Coronary artery (tissue), 2 donors: Measurements from ENCODE around the gene DLK1.

Experiments
- DNase-seq: peaks from one replicate; pipeline ENCODE4 v3.0.0-alpha.2; 2017; ENCODE audit warnings: low spot score
- H3K27ac ChIP-seq, 2 donors: fragments of 200-600 bp; sonication (generic); one replicate each; pipeline ENCODE4 v1.5.1; 2016 to 2019
- H3K4me3 ChIP-seq: fragments of 200-600 bp; sonication (generic); 2 replicates; pipeline ENCODE4 v1.5.1; 2016; ENCODE audit warnings: mild to moderate bottlenecking, moderate library complexity
- CTCF ChIP-seq: fragments of 200-600 bp; sonication (generic); IDR thresholded peaks from one replicate; pipeline ENCODE4 v1.5.1; 2019; ENCODE audit warnings: antibody characterized with exemption

DLK1 gene

GRCh38 chr14:100731846-100732765, 5.4 kb downstream of the DLK1 start:
- no peak for TF ChIP-seq CTCF
- H3K4me3 ChIP-seq: no peak overlapping the region
- H3K27ac ChIP-seq: no peak overlapping the region
- no peak for DNase-seq

GRCh38 chr14:100732766-100733100, 6.0 kb downstream of the DLK1 start:
- Histone ChIP-seq H3K4me3 (no peak overlapping the region), H3K27ac (no peak overlapping the region)
- TF ChIP-seq CTCF: no peak
- no peak for DNase-seq

GRCh38 chr14:100733152-100733850, 6.6 kb downstream of the DLK1 start:
- no peak overlapping the region for H3K4me3 ChIP-seq
- TF ChIP-seq CTCF: no peak
- no peak for DNase-seq
- H3K27ac ChIP-seq: no peak overlapping the region

- no peak for TF ChIP-seq CTCF
- no peak overlapping the region for H3K27ac ChIP-seq
- H3K4me3 ChIP-seq: no peak overlapping the region
- no peak for DNase-seq
Observed at GRCh38 chr14:100734031-100734990, 7.6 kb downstream of the DLK1 start.

GRCh38 chr14:100735271-100735670, 8.6 kb downstream of the DLK1 start:
- no peak for TF ChIP-seq CTCF
- no peak for DNase-seq
- Histone ChIP-seq H3K27ac (no peak overlapping the region), H3K4me3 (no peak overlapping the region)

GRCh38 chr14:100736269-100737180, 9.8 kb downstream of the DLK1 start:
- no peak for DNase-seq
- H3K27ac ChIP-seq: no peak overlapping the region
- no peak for TF ChIP-seq CTCF
- H3K4me3 ChIP-seq: no peak overlapping the region
